Measurements from ENCODE around the gene TYR. TPM values are rescaled to one million over a fixed set of nuclear protein-coding genes. Genes with fewer than 3 reads are reported as not detected.

Gene TYR
- total and polyA plus RNA-seq, 2 experiments from 2014 or later = not detected

GRCh38 chr11:89182773-89183518, 5.3 kb downstream of the TYR start:
- Histone ChIP-seq H4K20me1 (ENCODE audit: insufficient read depth) (no peaks in the 10 kb centered on the region), H3K9me2 (ENCODE audit: insufficient read depth) (no peaks in the 10 kb centered on the region), H3K4me2 (ENCODE audit: unreplicated experiment) (peak overlapping the region; percentile 53), H3K27ac (peak overlapping the region; percentile 53), H3K9me3 (ENCODE audit: low read depth) (no peaks in the 10 kb centered on the region), H2AFZ (peak overlapping the region; percentile 26; the same call in 1 of the 2 replicates), H3F3A (ENCODE audit: insufficient read depth) (peaks cover 20% of the 10 kb centered on the region), H3K4me3 (no peak overlapping the region), H3K4me1 (ENCODE audit: insufficient read depth) (peaks cover 24% of the 10 kb centered on the region), H3K27me3 (replicated peaks; ENCODE audit: insufficient read depth) (no peaks in the 10 kb centered on the region), H3K79me2 (ENCODE audit: insufficient read depth) (no peaks in the 10 kb centered on the region), H3K9ac (0 out of 2 replicates have a peak overlapping the region, but pooled peaks have one; percentile 5), H3K36me3 (ENCODE audit: low read depth) (no peaks in the 10 kb centered on the region)
- in situ Hi-C loops (cut with MboI) = no loop called here
- peak; percentile 64 for DNase-seq
- TF ChIP-seq EZH2 (IDR thresholded peaks at IDR 0.05; ENCODE audit: insufficient read depth, poor library complexity, severe bottlenecking) (no peak), EZH2phosphoT487 (IDR thresholded peaks at IDR 0.05; ENCODE audit: insufficient read depth, low read depth) (no peak)
- 35 to 37% methylated on average over 5 of the region's 5 CpGs for WGBS, 2 experiments (ENCODE audit: low coverage in 1 of 2, low lambda C conversion rate in 2 of 2, missing lambda C conversion rate in 2 of 2)

- peak; percentile 87 for DNase-seq
- WGBS, 2 experiments (ENCODE audit: low coverage in 1 of 2, low lambda C conversion rate in 2 of 2, missing lambda C conversion rate in 2 of 2) = 7% methylated on average over 3 of the region's 3 CpGs
- Histone ChIP-seq H3K9me2 (ENCODE audit: insufficient read depth) (no peaks in the 10 kb centered on the region), H3K27ac (peak overlapping the region; percentile 53), H3K79me2 (ENCODE audit: insufficient read depth) (no peaks in the 10 kb centered on the region), H3K36me3 (ENCODE audit: low read depth) (no peaks in the 10 kb centered on the region), H3K9me3 (ENCODE audit: low read depth) (no peaks in the 10 kb centered on the region), H3K4me2 (ENCODE audit: unreplicated experiment) (peak overlapping the region; percentile 53), H2AFZ (peak overlapping the region; percentile 8; the same call in 1 of the 2 replicates), H3K27me3 (replicated peaks; ENCODE audit: insufficient read depth) (no peaks in the 10 kb centered on the region), H3K9ac (no peak overlapping the region), H3K4me3 (no peak overlapping the region), H3F3A (ENCODE audit: insufficient read depth) (peaks cover 20% of the 10 kb centered on the region), H4K20me1 (ENCODE audit: insufficient read depth) (no peaks in the 10 kb centered on the region), H3K4me1 (ENCODE audit: insufficient read depth) (peaks cover 24% of the 10 kb centered on the region)
- TF ChIP-seq EZH2 (IDR thresholded peaks at IDR 0.05; ENCODE audit: insufficient read depth, poor library complexity, severe bottlenecking) (no peak), EZH2phosphoT487 (IDR thresholded peaks at IDR 0.05; ENCODE audit: insufficient read depth, low read depth) (no peak)
- in situ Hi-C loops (cut with MboI) = no loop called here
Measured at GRCh38 chr11:89184021-89184420, 6.3 kb downstream of the TYR start.

- no peak overlapping the region for H3K9ac ChIP-seq
- H3K9me2 ChIP-seq (ENCODE audit: insufficient read depth) = no peaks in the 10 kb centered on the region
- H3K4me1 ChIP-seq (ENCODE audit: insufficient read depth) = peaks cover 2% of the 10 kb centered on the region; the same call in 1 of the 2 replicates
- peaks cover 2% of the 10 kb centered on the region for H3F3A ChIP-seq (ENCODE audit: insufficient read depth)
- H3K4me2 ChIP-seq (ENCODE audit: unreplicated experiment) = no peak overlapping the region
- no peaks in the 10 kb centered on the region for H3K36me3 ChIP-seq (ENCODE audit: low read depth)
- no peaks in the 10 kb centered on the region for H3K9me3 ChIP-seq (ENCODE audit: low read depth)
- no peaks in the 10 kb centered on the region for H3K79me2 ChIP-seq (ENCODE audit: insufficient read depth)
- no peak overlapping the region for H3K27ac ChIP-seq
- 51 to 64% methylated on average over 2 of the region's 2 CpGs for WGBS, 2 experiments (ENCODE audit: low coverage in 1 of 2, low lambda C conversion rate in 2 of 2, missing lambda C conversion rate in 2 of 2)
- no peak overlapping the region for H3K4me3 ChIP-seq
- TF ChIP-seq EZH2 (IDR thresholded peaks at IDR 0.05; ENCODE audit: insufficient read depth, poor library complexity, severe bottlenecking) = no peak
- no peak for TF ChIP-seq EZH2phosphoT487 (IDR thresholded peaks at IDR 0.05; ENCODE audit: insufficient read depth, low read depth)
- H3K27me3 ChIP-seq (replicated peaks; ENCODE audit: insufficient read depth) = no peaks in the 10 kb centered on the region
- DNase-seq = no peak
- no peak overlapping the region for H2AFZ ChIP-seq
- H4K20me1 ChIP-seq (ENCODE audit: insufficient read depth) = no peaks in the 10 kb centered on the region
- in situ Hi-C loops (cut with MboI) = no loop called here
Measured at GRCh38 chr11:89189776-89190175, 12.1 kb downstream of the TYR start.

- Histone ChIP-seq H3K36me3 (ENCODE audit: low read depth) (no peaks in the 10 kb centered on the region), H3K4me3 (no peak overlapping the region), H3K9ac (no peak overlapping the region), H3K4me2 (ENCODE audit: unreplicated experiment) (no peak overlapping the region), H3K9me2 (ENCODE audit: insufficient read depth) (no peaks in the 10 kb centered on the region), H3K79me2 (ENCODE audit: insufficient read depth) (no peaks in the 10 kb centered on the region), H3K9me3 (ENCODE audit: low read depth) (no peaks in the 10 kb centered on the region), H3K27ac (no peak overlapping the region), H3K27me3 (replicated peaks; ENCODE audit: insufficient read depth) (no peaks in the 10 kb centered on the region), H2AFZ (no peak overlapping the region), H4K20me1 (ENCODE audit: insufficient read depth) (no peaks in the 10 kb centered on the region), H3F3A (ENCODE audit: insufficient read depth) (no peaks in the 10 kb centered on the region), H3K4me1 (ENCODE audit: insufficient read depth) (no peaks in the 10 kb centered on the region)
- in situ Hi-C loops (cut with MboI) = no loop called here
- TF ChIP-seq EZH2phosphoT487 (IDR thresholded peaks at IDR 0.05; ENCODE audit: insufficient read depth, low read depth) (no peak), EZH2 (IDR thresholded peaks at IDR 0.05; ENCODE audit: insufficient read depth, poor library complexity, severe bottlenecking) (no peak)
- WGBS, 2 experiments (ENCODE audit: low coverage in 1 of 2, low lambda C conversion rate in 2 of 2, missing lambda C conversion rate in 2 of 2) = 0 to 4% methylated on average over 1 of the region's 1 CpG
- DNase-seq = no peak
Measured at GRCh38 chr11:89201138-89201537, 23.5 kb downstream of the TYR start.
